ENCODE data around the gene RERE.

GRCh38 chr1:8685463-8685862 lies 132.0 kb downstream of the RERE start:
- TF ChIP-seq CTCF (conservative IDR thresholded peaks at IDR 0.05 in 1 of 2, IDR thresholded peaks at IDR 0.05 in 1 of 2; ENCODE audit: extremely low read depth in 1 of 2, insufficient read depth in 1 of 2, low read depth in 1 of 2, low read length in 2 of 2) (no peak), EZH2 (IDR thresholded peaks at IDR 0.05; ENCODE audit: borderline replicate concordance, low read length) (no peak)
